Dermis microvascular lymphatic vessel endothelial cell (primary cell): ENCODE results near the gene RABEP2. TPM values are rescaled to one million over a fixed set of nuclear protein-coding genes. Genes with fewer than 3 reads are reported as not detected.

Experiments used
- total RNA-seq: library from RNA; depleted of rRNA; stranded (reverse); fragments of >200 nt; gene quantifications from 2 replicates; pipeline ENCODE4 v1.2.1, GENCODE V29; 2014

Gene RABEP2
- total RNA-seq, 1 donor from 2014 or later: 31.5 TPM

Other genes with a start within 250 kb of the RABEP2 start
- gene EIF3C, start 213.8 kb downstream of the RABEP2 start, total RNA-seq: 255 and 283 TPM in 2 replicates
- gene NPIPB9, start 173.5 kb downstream of the RABEP2 start, total RNA-seq: 0.77 and 1.3 TPM in 2 replicates
- 16.4 and 31.0 TPM in 2 replicates for gene ATXN2L, start 102.2 kb downstream of the RABEP2 start, total RNA-seq
- 109 and 118 TPM in 2 replicates for gene TUFM, start 78.9 kb downstream of the RABEP2 start, total RNA-seq
- gene SH2B1, start 61.4 kb downstream of the RABEP2 start, total RNA-seq: 7.4 and 8.9 TPM in 2 replicates
- 0.13 and 0.25 TPM in 2 replicates for gene ATP2A1, start 46.8 kb downstream of the RABEP2 start, total RNA-seq
- not detected in 2 replicates for gene CD19, start 6.7 kb upstream of the RABEP2 start, total RNA-seq
- gene NFATC2IP, start 25.7 kb upstream of the RABEP2 start, total RNA-seq: 18.5 and 25.4 TPM in 2 replicates
- gene SPNS1, start 49.5 kb upstream of the RABEP2 start, total RNA-seq: 20.8 and 38.9 TPM in 2 replicates
- 0.26 and 0.51 TPM in 2 replicates for gene LAT, start 59.8 kb upstream of the RABEP2 start, total RNA-seq